Measurements from ENCODE around the gene HINT3.

Gene HINT3

GRCh38 chr6:126027601-126028000, 71.0 kb downstream of the HINT3 start:
- Histone ChIP-seq H3K36me3 (replicated peaks) (peaks cover 9% of the 10 kb centered on the region), H3K4me3 (ENCODE audit: low read depth, low read length) (no peak overlapping the region), H3K27ac (no peak overlapping the region), H3K27me3 (replicated peaks) (no peaks in the 10 kb centered on the region)
- in situ Hi-C loops (cut with HindIII; ENCODE audit: low pct_ligation_motif_present, low sequenced_read_pairs) = no loop called here
- no peak for DNase-seq
- TF ChIP-seq CTCF (IDR thresholded peaks at IDR 0.05; ENCODE audit: low read depth, low read length, missing control alignments) = no peak
